K562 (cell line): Measurements from ENCODE around the gene MRPL10. TPM values are rescaled to one million over a fixed set of nuclear protein-coding genes. Genes with fewer than 3 reads are reported as not detected.

ENCODE experiments used
- BACH1 ChIP-seq: fragments of 200-800 bp; sonication (Bioruptor generic); IDR thresholded peaks from 2 replicates; pipeline ENCODE4 v1.6.1; 2016; ENCODE audit warnings: missing genetic modification characterization, missing compliant biosample characterization
- BRD9 ChIP-seq: fragments of 450-650 bp; IDR thresholded peaks from 2 replicates; pipeline ENCODE4 v1.6.1; 2018; ENCODE audit warnings: low read depth; ENCODE audit not compliant: partially characterized antibody
- BRF1 ChIP-seq: IDR thresholded peaks from 3 replicates; pipeline ENCODE4 v1.6.1; 2011; ENCODE audit warnings: borderline replicate concordance, mild to moderate bottlenecking; ENCODE audit not compliant: insufficient read length; ENCODE audit errors: extremely low read depth
- CBX2 ChIP-seq: fragments of 200-600 bp; sonication (generic); IDR thresholded peaks from one replicate; pipeline ENCODE4 v1.6.1; 2012; ENCODE audit warnings: mild to moderate bottlenecking, low read length, inconsistent platforms; ENCODE audit not compliant: insufficient read depth, poor library complexity, severe bottlenecking
- CSDE1 ChIP-seq, 2 experiments: fragments of 450-650 bp; IDR thresholded peaks; 2 replicates each; pipeline ENCODE4 v1.6.1; 2016; ENCODE audit warnings: mild to moderate bottlenecking in 1 of 2
- CUX1 ChIP-seq: fragments of 200-800 bp; sonication (Bioruptor generic); IDR thresholded peaks from 2 replicates; pipeline ENCODE4 v1.6.1; 2016; ENCODE audit warnings: missing genetic modification characterization, missing compliant biosample characterization
- GABPB2 ChIP-seq: fragments of 250-450 bp; sonication (Bioruptor Pico); conservative IDR thresholded peaks from 2 replicates; pipeline ENCODE4 v1.5.1; 2021; ENCODE audit warnings: mild to moderate bottlenecking
- HNRNPK ChIP-seq: fragments of 200-400 bp; formaldehyde crosslinking; IDR thresholded peaks from one replicate; pipeline ENCODE4 v1.6.1; 2018; ENCODE audit warnings: mild to moderate bottlenecking, low read depth, low read length; ENCODE audit not compliant: poor library complexity, severe bottlenecking
- KLF10 ChIP-seq: fragments of 250-450 bp; sonication (Bioruptor Pico); IDR thresholded peaks from 2 replicates; pipeline ENCODE4 v1.6.1; 2021; ENCODE audit warnings: matching md5 sums
- NFATC3 ChIP-seq: fragments of 450-650 bp; IDR thresholded peaks from 2 replicates; pipeline ENCODE4 v1.6.1; 2017; ENCODE audit warnings: mild to moderate bottlenecking
- RBM22 ChIP-seq: fragments of 200-400 bp; formaldehyde crosslinking; IDR thresholded peaks from 2 replicates; pipeline ENCODE4 v1.6.1; 2018; ENCODE audit warnings: low read length, low read depth; ENCODE audit not compliant: poor library complexity, severe bottlenecking
- RBM39 ChIP-seq: fragments of 200-400 bp; formaldehyde crosslinking; optimal IDR thresholded peaks from 2 replicates; pipeline ENCODE3; 2018; ENCODE audit warnings: low read depth, low read length
- SP1 ChIP-seq: sonication (generic); formaldehyde crosslinking; IDR thresholded peaks from 2 replicates; pipeline ENCODE4 v1.8.1; 2022; ENCODE audit warnings: mild to moderate bottlenecking, missing genetic modification reagents
- STAG1 ChIP-seq: sonication (generic); formaldehyde crosslinking; IDR thresholded peaks from 2 replicates; pipeline ENCODE4 v1.5.0; 2020; ENCODE audit warnings: missing genetic modification reagents, borderline replicate concordance
- STAT5A ChIP-seq: IDR thresholded peaks from 2 replicates; pipeline ENCODE4 v1.6.1; 2012; ENCODE audit warnings: low read length, inconsistent platforms, borderline replicate concordance
- ZNF263 ChIP-seq: sonication (generic); formaldehyde crosslinking; IDR thresholded peaks from 2 replicates; pipeline ENCODE4 v1.8.0; 2022; ENCODE audit warnings: mild to moderate bottlenecking, missing genetic modification reagents, borderline replicate concordance
- ZNF655 ChIP-seq: fragments of 250-450 bp; sonication (Bioruptor Pico); IDR thresholded peaks from 2 replicates; pipeline ENCODE4 v1.5.0; 2021
- polyA plus RNA-seq, 8 experiments: library from polyadenylated mRNA; depleted of rRNA in 4 of 8; stranded (reverse) in 5 of 8; unstranded in 3 of 8; fragments of >200 nt; fragmentation: Nextera tagmentation in 2 of 8; fragmentation: Illumina TruSeq in 1 of 8; extraction: Ambion mirVana in 2 of 8; extraction: Trizol in 1 of 8; gene quantifications; 2 replicates each; pipeline versions ENCODE4 v1.2.1 to v1.2.3, GENCODE V29; 2011 to 2014; ENCODE audit warnings: inconsistent platforms in 1 of 8, missing spikeins in 1 of 8
- total RNA-seq, 7 experiments: library from RNA; depleted of rRNA in 6 of 7; stranded (reverse); fragments of >200 nt in 6 of 7; fragmentation: Illumina TruSeq in 2 of 7; extraction: Trizol in 2 of 7; gene quantifications; 2 replicates each; pipeline versions ENCODE4 v1.2.1 to v1.2.3, GENCODE V29; 2011 to 2021; ENCODE audit warnings: low replicate concordance in 1 of 7
- TF ChIP-seq, protein P1 (sequence below): sonication (generic); formaldehyde crosslinking; IDR thresholded peaks from 2 replicates; pipeline ENCODE4 v1.9.0; 2022; ENCODE audit warnings: mild to moderate bottlenecking, missing genetic modification reagents
- TF ChIP-seq, protein P2 (sequence below): sonication (generic); formaldehyde crosslinking; IDR thresholded peaks from 2 replicates; pipeline ENCODE4 v1.8.0; 2022; ENCODE audit warnings: mild to moderate bottlenecking, low read depth, missing genetic modification reagents

MRPL10 gene
- total and polyA plus RNA-seq, 9 of the 15 experiments (the other 6 are each of a cell fraction or from before 2014, with no cell fraction given) = 27.8 to 105 (median 67.3) TPM

DNA sequence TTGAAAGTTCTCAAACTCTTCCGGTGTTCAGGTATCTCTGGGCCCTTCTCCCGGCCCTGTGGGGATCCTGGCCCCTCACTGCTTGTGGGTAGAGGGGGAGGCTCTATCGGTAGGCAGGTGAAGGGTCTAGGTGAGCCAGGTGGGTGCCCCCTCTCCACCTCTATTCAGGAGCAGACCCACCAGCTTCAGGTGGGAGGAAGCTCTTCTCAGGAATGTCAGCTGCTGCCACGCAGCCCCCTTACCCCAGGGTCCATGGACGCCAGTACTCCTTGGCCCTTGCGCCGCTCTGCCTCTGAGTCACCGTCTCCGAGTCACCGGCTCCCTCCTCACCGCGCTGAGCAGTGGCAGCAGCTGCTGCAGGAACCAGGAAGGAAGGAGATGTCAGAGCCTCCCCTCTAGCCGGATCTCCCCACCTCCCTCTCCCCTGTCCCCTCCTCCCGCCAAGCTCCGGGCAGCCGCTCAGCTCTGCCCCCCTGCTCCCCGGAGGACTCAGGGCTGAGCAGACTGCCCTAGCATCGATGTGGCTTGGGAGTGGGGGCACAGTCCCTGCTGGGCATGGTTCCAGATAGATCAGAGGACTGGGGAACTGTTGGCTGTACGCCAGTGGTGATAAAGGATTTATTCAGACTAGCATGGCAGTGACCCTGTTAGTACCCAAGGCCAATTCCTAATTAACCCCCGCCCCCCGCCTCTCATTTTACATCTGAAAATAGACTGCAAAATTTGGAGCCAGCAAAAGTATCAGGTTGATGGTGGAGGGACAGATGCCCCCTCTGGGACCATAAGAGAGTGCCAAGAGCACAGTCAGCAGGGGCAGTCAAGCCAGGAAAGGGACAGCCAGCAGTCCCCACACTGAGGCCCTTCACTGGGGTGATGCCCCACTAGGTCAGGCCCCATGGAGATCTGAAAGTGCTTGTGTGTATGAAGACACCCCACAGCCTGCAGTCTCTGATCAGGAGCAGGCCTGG, 9.6 kb downstream of the MRPL10 start, which contains the start of gene OSBPL7 (continued):
- no peak for TF ChIP-seq CBX2
- TF ChIP-seq CUX1 = no peak
- TF ChIP-seq RBM22 = no peak
- TF ChIP-seq, protein P1, sequence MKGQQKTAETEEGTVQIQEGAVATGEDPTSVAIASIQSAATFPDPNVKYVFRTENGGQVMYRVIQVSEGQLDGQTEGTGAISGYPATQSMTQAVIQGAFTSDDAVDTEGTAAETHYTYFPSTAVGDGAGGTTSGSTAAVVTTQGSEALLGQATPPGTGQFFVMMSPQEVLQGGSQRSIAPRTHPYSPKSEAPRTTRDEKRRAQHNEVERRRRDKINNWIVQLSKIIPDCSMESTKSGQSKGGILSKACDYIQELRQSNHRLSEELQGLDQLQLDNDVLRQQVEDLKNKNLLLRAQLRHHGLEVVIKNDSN (CRISPR knock-in tag) = no peak
- no peak for TF ChIP-seq RBM39
- no peak for TF ChIP-seq BACH1
- TF ChIP-seq BRD9 = no peak
- TF ChIP-seq, protein P2, sequence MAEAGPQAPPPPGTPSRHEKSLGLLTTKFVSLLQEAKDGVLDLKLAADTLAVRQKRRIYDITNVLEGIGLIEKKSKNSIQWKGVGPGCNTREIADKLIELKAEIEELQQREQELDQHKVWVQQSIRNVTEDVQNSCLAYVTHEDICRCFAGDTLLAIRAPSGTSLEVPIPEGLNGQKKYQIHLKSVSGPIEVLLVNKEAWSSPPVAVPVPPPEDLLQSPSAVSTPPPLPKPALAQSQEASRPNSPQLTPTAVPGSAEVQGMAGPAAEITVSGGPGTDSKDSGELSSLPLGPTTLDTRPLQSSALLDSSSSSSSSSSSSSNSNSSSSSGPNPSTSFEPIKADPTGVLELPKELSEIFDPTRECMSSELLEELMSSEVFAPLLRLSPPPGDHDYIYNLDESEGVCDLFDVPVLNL (CRISPR knock-in tag) = no peak
- TF ChIP-seq ZNF263 (CRISPR knock-in tag) = peak; percentile 99
- no peak for TF ChIP-seq ZNF655 (CRISPR knock-in tag)
- TF ChIP-seq BRF1 = no peak
- no peak for TF ChIP-seq GABPB2 (CRISPR knock-in tag)
- TF ChIP-seq STAT5A = no peak
- TF ChIP-seq SP1 (CRISPR knock-in tag) = peak; percentile 36; the same call in 1 of the 2 replicates
- no peak for TF ChIP-seq KLF10 (CRISPR knock-in tag)
- TF ChIP-seq STAG1 (CRISPR knock-in tag) = no peak
- TF ChIP-seq HNRNPK = no peak
- TF ChIP-seq CSDE1 (IDR thresholded peaks at IDR 0.05) = no peak
- no peak for TF ChIP-seq NFATC3
